Measurements from ENCODE around the gene C22orf39. TPM values are rescaled to one million over a fixed set of nuclear protein-coding genes. Genes with fewer than 3 reads are reported as not detected.

The C22orf39 gene
- polyA plus RNA-seq, 5 donors: 37.2 to 43.0 (median 41.4) TPM

- no peak for DNase-seq
These were observed 42.8 kb downstream of the C22orf39 start for GRCh38 chr22:19404676-19405075.

- DNase-seq: no peak
These were observed 44.8 kb downstream of the C22orf39 start for GRCh38 chr22:19402642-19403191.

- no peak for DNase-seq
These were observed 46.0 kb downstream of the C22orf39 start for GRCh38 chr22:19401483-19401882.

- DNase-seq: no peak
These were observed 46.6 kb downstream of the C22orf39 start for GRCh38 chr22:19400881-19401280.

- no peak for DNase-seq
These were observed 48.9 kb downstream of the C22orf39 start for GRCh38 chr22:19398652-19399051.

- no peak for DNase-seq
These were observed 49.3 kb downstream of the C22orf39 start for GRCh38 chr22:19398206-19398605.

- no peak for DNase-seq
These were observed 49.8 kb downstream of the C22orf39 start for GRCh38 chr22:19397734-19398104.

GRCh38 chr22:19396934-19397733, 50.4 kb downstream of the C22orf39 start:
- no peak for DNase-seq

- DNase-seq: no peak
These were observed 51.0 kb downstream of the C22orf39 start for GRCh38 chr22:19396561-19396933.

GRCh38 chr22:19395276-19395675, 52.2 kb downstream of the C22orf39 start:
- DNase-seq: no peak

- DNase-seq: no peak
These were observed 53.0 kb downstream of the C22orf39 start for GRCh38 chr22:19394274-19395050.

- DNase-seq: no peak
These were observed 53.8 kb downstream of the C22orf39 start for GRCh38 chr22:19393704-19394103.

Other genes starting within 250 kb of the C22orf39 start
- 10 to 100 TPM in 1 of 5 donors, 1 to 10 TPM in 4; 7.4 to 10.2 (median 9.0) TPM for gene CLTCL1, start 156.0 kb downstream of the C22orf39 start, polyA plus RNA-seq (ENCODE audit: insufficient read depth in 1 of 5, insufficient read length in 5 of 5, low replicate concordance in 1 of 5)
- gene HIRA, start 16.0 kb downstream of the C22orf39 start, polyA plus RNA-seq (ENCODE audit: insufficient read depth in 1 of 5, insufficient read length in 5 of 5, low replicate concordance in 1 of 5): 10 to 100 TPM; 21.1 to 28.3 (median 25.5) TPM
- 10 to 100 TPM; 35.6 to 44.2 (median 42.7) TPM for gene MRPL40, start 15.2 kb downstream of the C22orf39 start, polyA plus RNA-seq (ENCODE audit: insufficient read depth in 1 of 5, insufficient read length in 5 of 5, low replicate concordance in 1 of 5)
- gene UFD1, start 31.5 kb upstream of the C22orf39 start, polyA plus RNA-seq (ENCODE audit: insufficient read depth in 1 of 5, insufficient read length in 5 of 5, low replicate concordance in 1 of 5): 10 to 100 TPM; 58.6 to 76.8 (median 66.4) TPM
- gene CDC45, start 32.2 kb upstream of the C22orf39 start, polyA plus RNA-seq (ENCODE audit: insufficient read depth in 1 of 5, insufficient read length in 5 of 5, low replicate concordance in 1 of 5): 10 to 100 TPM in 4 of 5 donors, 1 to 10 TPM in 1; 10.0 to 24.7 (median 18.3) TPM
- 100 to 1,000 TPM in 1 of 5 donors, 10 to 100 TPM in 4; 40.8 to 111 (median 60.9) TPM for gene CLDN5, start 76.7 kb upstream of the C22orf39 start, polyA plus RNA-seq (ENCODE audit: insufficient read depth in 1 of 5, insufficient read length in 5 of 5, low replicate concordance in 1 of 5)

Data from right lung (tissue), 5 donors.